Cardiac muscle cell (in vitro differentiated cells and primary cell): ENCODE data around the gene UBE2G1. TPM values are rescaled to one million over a fixed set of nuclear protein-coding genes. Genes with fewer than 3 reads are reported as not detected.
"Not testable (repeated sequence)": the region's sequence is repeated elsewhere in the genome, so short reads cannot be mapped to it uniquely, and the experiment has no call there.

Experiments used
- DNase-seq, 2 donors: peaks; one replicate each; pipeline versions ENCODE4 v3.0.0 to v3.0.0-alpha.2; 2010 to 2017; ENCODE audit warnings: low read depth in 1 of 2, low spot score in 1 of 2
- H3K27ac ChIP-seq: fragments of 200-600 bp; sonication (generic); 2 replicates; pipeline ENCODE4 v1.5.1; 2016
- H3K27me3 ChIP-seq: fragments of 200-600 bp; sonication (generic); 2 replicates; pipeline ENCODE4 v1.6.0; 2016; ENCODE audit warnings: control low read depth
- H3K36me3 ChIP-seq: fragments of 200-600 bp; sonication (generic); 2 replicates; pipeline ENCODE4 v1.5.1; 2016; ENCODE audit warnings: control low read depth
- H3K4me1 ChIP-seq: fragments of 200-600 bp; sonication (generic); 2 replicates; pipeline ENCODE4 v1.8.1; 2017; ENCODE audit warnings: low read depth, mild to moderate bottlenecking, mixed run types
- H3K4me3 ChIP-seq: fragments of 200-600 bp; sonication (generic); 2 replicates; pipeline ENCODE4 v1.5.1; 2016; ENCODE audit warnings: mild to moderate bottlenecking
- H3K9me3 ChIP-seq: fragments of 200-600 bp; sonication (generic); 2 replicates; pipeline ENCODE4 v1.5.1; 2017; ENCODE audit warnings: low read depth, mild to moderate bottlenecking, control low read depth
- CTCF ChIP-seq: IDR thresholded peaks from 2 replicates; pipeline ENCODE4 v1.5.1; 2012; ENCODE audit warnings: low read depth, mild to moderate bottlenecking, low read length
- polyA plus RNA-seq: library from polyadenylated mRNA; unstranded; fragments of >200 nt; fragmentation: Nextera tagmentation; extraction: Ambion mirVana; gene quantifications from 2 replicates; pipeline ENCODE4 v1.2.1, GENCODE V29; 2016
- total RNA-seq: library from RNA; depleted of rRNA; stranded (reverse); fragments of >200 nt; gene quantifications from 2 replicates; pipeline ENCODE4 v1.2.3, GENCODE V29; 2016

UBE2G1 gene
- total and polyA plus RNA-seq, 2 experiments from 2014 or later, result 99.0 to 107 TPM

GRCh38 chr17:4358154-4358553 is 8.3 kb downstream of the UBE2G1 start:
- no peak overlapping the region for H3K27ac ChIP-seq
- peaks cover 14% of the 10 kb centered on the region for H3K4me1 ChIP-seq
- no peaks in the 10 kb centered on the region for H3K9me3 ChIP-seq
- no peak overlapping the region for H3K4me3 ChIP-seq
- H3K27me3 ChIP-seq, result no peaks in the 10 kb centered on the region
- no peak for DNase-seq
- no peak for TF ChIP-seq CTCF
- H3K36me3 ChIP-seq, result no peaks in the 10 kb centered on the region

DNA sequence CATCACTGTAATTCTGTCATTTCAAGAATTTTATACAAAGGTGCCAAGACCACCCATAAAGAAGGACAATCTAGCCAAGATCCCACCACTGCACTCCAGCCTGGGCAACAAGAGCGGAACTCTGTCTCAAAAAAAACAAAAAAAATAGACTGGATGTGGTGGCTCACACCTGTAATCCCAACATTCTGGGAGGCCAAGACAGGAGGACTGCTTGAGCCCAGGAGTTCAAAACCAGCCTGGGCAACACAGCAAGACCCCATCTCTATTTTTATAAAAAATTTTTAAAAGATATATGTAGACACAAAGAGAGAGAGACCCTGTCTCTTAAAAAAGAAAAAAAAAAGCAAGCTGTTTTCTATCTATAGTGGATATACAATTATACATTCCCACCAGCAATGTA is 8.8 kb downstream of the UBE2G1 start:
- H3K4me3 ChIP-seq, result no peak overlapping the region
- no peaks in the 10 kb centered on the region for H3K9me3 ChIP-seq
- H3K27me3 ChIP-seq, result no peaks in the 10 kb centered on the region
- H3K36me3 ChIP-seq, result no peaks in the 10 kb centered on the region
- no peak for DNase-seq
- no peak overlapping the region for H3K27ac ChIP-seq
- peaks cover 14% of the 10 kb centered on the region for H3K4me1 ChIP-seq
- no peak for TF ChIP-seq CTCF

- no peak overlapping the region for H3K27ac ChIP-seq
- peak in 1 of 2 donors; percentile 22 for DNase-seq
- no peaks in the 10 kb centered on the region for H3K36me3 ChIP-seq
- no peaks in the 10 kb centered on the region for H3K27me3 ChIP-seq
- H3K4me1 ChIP-seq, result peaks cover 14% of the 10 kb centered on the region
- no peak for TF ChIP-seq CTCF
- no peaks in the 10 kb centered on the region for H3K9me3 ChIP-seq
- no peak overlapping the region for H3K4me3 ChIP-seq
Measured at GRCh38 chr17:4357030-4357628, 9.3 kb downstream of the UBE2G1 start.

- Histone ChIP-seq H3K36me3 (no peaks in the 10 kb centered on the region), H3K4me3 (no peak overlapping the region), H3K27me3 (no peaks in the 10 kb centered on the region), H3K4me1 (peaks cover 26% of the 10 kb centered on the region), H3K27ac (peak overlapping the region; percentile 24), H3K9me3 (no peaks in the 10 kb centered on the region)
- TF ChIP-seq CTCF, result no peak
- DNase-seq, result no peak
Measured at GRCh38 chr17:4354862-4355514, 11.5 kb downstream of the UBE2G1 start.

- DNase-seq, result no peak
- Histone ChIP-seq H3K36me3 (no peaks in the 10 kb centered on the region), H3K4me3 (no peak overlapping the region), H3K9me3 (no peaks in the 10 kb centered on the region), H3K27ac (peak overlapping the region; percentile 24), H3K27me3 (no peaks in the 10 kb centered on the region), H3K4me1 (peaks cover 24% of the 10 kb centered on the region)
- no peak for TF ChIP-seq CTCF
Measured at GRCh38 chr17:4354206-4354605, 12.3 kb downstream of the UBE2G1 start.

DNA sequence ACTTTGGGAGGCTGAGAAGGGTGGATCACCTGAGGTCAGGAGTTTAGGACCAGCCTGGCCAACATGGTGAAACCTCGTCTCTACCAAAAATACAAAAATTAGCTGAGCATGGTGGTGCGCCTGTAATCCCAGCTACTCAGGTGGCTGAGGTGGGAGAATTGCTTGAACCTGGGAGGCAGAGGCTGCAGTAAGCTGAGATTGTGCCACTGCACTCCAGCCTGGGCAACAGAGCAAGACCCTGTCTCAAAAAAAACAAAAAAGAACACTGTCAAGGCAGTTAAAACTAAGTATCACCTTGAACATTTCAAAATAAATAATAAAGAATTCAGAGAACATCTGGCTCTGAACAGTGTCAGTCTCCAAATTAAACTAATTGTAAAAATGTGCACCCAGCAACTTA is 16.3 kb downstream of the UBE2G1 start:
- not testable (repeated sequence) for H3K27ac ChIP-seq, H3K36me3 ChIP-seq, H3K27me3 ChIP-seq, DNase-seq, H3K4me3 ChIP-seq, H3K9me3 ChIP-seq
- H3K4me1 ChIP-seq, result peaks cover 30% of the 10 kb centered on the region
